Measurements from ENCODE around the gene PCDHGA4.

DNA sequence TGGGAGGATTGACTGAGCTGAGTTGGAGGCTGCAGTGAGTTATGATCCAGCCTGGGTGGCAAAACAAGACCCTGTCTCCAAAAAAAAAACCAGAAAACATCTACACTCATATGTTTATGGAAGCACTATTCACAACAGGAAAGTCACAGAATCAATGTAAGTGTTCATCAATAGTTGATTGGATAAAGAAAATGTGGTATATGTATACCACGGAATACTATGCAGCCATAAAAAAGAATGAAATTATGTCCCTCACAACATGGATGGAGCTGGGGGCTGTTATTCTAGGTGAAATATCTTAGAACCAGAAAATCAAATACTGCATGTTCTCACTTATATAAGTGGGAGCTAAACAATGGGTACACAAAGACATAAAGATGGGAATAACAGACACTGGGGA is 48.2 kb upstream of the PCDHGA4 start:
- TF ChIP-seq, protein P1, sequence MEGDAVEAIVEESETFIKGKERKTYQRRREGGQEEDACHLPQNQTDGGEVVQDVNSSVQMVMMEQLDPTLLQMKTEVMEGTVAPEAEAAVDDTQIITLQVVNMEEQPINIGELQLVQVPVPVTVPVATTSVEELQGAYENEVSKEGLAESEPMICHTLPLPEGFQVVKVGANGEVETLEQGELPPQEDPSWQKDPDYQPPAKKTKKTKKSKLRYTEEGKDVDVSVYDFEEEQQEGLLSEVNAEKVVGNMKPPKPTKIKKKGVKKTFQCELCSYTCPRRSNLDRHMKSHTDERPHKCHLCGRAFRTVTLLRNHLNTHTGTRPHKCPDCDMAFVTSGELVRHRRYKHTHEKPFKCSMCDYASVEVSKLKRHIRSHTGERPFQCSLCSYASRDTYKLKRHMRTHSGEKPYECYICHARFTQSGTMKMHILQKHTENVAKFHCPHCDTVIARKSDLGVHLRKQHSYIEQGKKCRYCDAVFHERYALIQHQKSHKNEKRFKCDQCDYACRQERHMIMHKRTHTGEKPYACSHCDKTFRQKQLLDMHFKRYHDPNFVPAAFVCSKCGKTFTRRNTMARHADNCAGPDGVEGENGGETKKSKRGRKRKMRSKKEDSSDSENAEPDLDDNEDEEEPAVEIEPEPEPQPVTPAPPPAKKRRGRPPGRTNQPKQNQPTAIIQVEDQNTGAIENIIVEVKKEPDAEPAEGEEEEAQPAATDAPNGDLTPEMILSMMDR (IDR thresholded peaks at IDR 0.05) = no peak
- TF ChIP-seq POLR2A (IDR thresholded peaks at IDR 0.05) = no peak

Data from adrenal gland (tissue), 5 donors.